Mucosa of stomach (tissue), 1 donor: ENCODE measurements around the gene CEP112.

Experiments used
- H3K27me3 ChIP-seq: one replicate; pipeline ENCODE4 v1.7.0; 2013; ENCODE audit warnings: mild to moderate bottlenecking, low read length; ENCODE audit not compliant: control insufficient read depth, insufficient read depth
- H3K36me3 ChIP-seq: one replicate; pipeline ENCODE4 v1.7.0; 2013; ENCODE audit warnings: low read length; ENCODE audit not compliant: control insufficient read depth, insufficient read depth
- H3K4me1 ChIP-seq: one replicate; pipeline ENCODE4 v1.7.0; 2013; ENCODE audit warnings: mild to moderate bottlenecking, low read length; ENCODE audit not compliant: control insufficient read depth, insufficient read depth
- H3K4me3 ChIP-seq: one replicate; pipeline ENCODE4 v1.7.0; 2013; ENCODE audit warnings: low read length
- H3K9ac ChIP-seq: one replicate; pipeline ENCODE4 v1.7.0; 2013; ENCODE audit warnings: mild to moderate bottlenecking, low read length, moderate library complexity
- H3K9me3 ChIP-seq: one replicate; pipeline ENCODE4 v1.7.0; 2013; ENCODE audit warnings: mild to moderate bottlenecking, low read length, moderate library complexity; ENCODE audit not compliant: control insufficient read depth
- donor health status: Pancreatic carcinoma.

The CEP112 gene

GRCh38 chr17:65712383-65713267 lies 479.3 kb downstream of the CEP112 start:
- H3K36me3 ChIP-seq, result no peaks in the 10 kb centered on the region
- no peak overlapping the region for H3K4me3 ChIP-seq
- H3K4me1 ChIP-seq, result no peaks in the 10 kb centered on the region
- H3K9me3 ChIP-seq, result no peaks in the 10 kb centered on the region
- H3K9ac ChIP-seq, result no peak overlapping the region
- H3K27me3 ChIP-seq, result no peaks in the 10 kb centered on the region

- no peak overlapping the region for H3K4me3 ChIP-seq
- H3K9ac ChIP-seq, result no peak overlapping the region
These were observed 480.2 kb downstream of the CEP112 start for GRCh38 chr17:65711671-65712276.

GRCh38 chr17:65707780-65708179 lies 484.2 kb downstream of the CEP112 start:
- Histone ChIP-seq H3K4me1 (no peaks in the 10 kb centered on the region), H3K4me3 (no peak overlapping the region), H3K27me3 (no peaks in the 10 kb centered on the region), H3K9ac (no peak overlapping the region), H3K9me3 (no peaks in the 10 kb centered on the region), H3K36me3 (no peaks in the 10 kb centered on the region)

More at GRCh38 chr17:65711671-65712276, 480.2 kb downstream of the CEP112 start:
- Histone ChIP-seq H3K4me1 (no peaks in the 10 kb centered on the region), H3K27me3 (no peaks in the 10 kb centered on the region), H3K36me3 (no peaks in the 10 kb centered on the region), H3K9me3 (no peaks in the 10 kb centered on the region)

- no peaks in the 10 kb centered on the region for H3K36me3 ChIP-seq
- no peaks in the 10 kb centered on the region for H3K27me3 ChIP-seq
- no peaks in the 10 kb centered on the region for H3K4me1 ChIP-seq
- no peak overlapping the region for H3K9ac ChIP-seq
- no peak overlapping the region for H3K4me3 ChIP-seq
- no peaks in the 10 kb centered on the region for H3K9me3 ChIP-seq
These were observed 487.2 kb downstream of the CEP112 start for GRCh38 chr17:65704731-65705130.

- Histone ChIP-seq H3K36me3 (no peaks in the 10 kb centered on the region), H3K27me3 (no peaks in the 10 kb centered on the region), H3K9ac (no peak overlapping the region)
These were observed 488.0 kb downstream of the CEP112 start for GRCh38 chr17:65703891-65704290.

GRCh38 chr17:65699459-65699858 lies 492.5 kb downstream of the CEP112 start:
- Histone ChIP-seq H3K4me1 (no peaks in the 10 kb centered on the region), H3K4me3 (no peak overlapping the region), H3K27me3 (no peaks in the 10 kb centered on the region), H3K9ac (no peak overlapping the region), H3K36me3 (no peaks in the 10 kb centered on the region), H3K9me3 (no peaks in the 10 kb centered on the region)

More at GRCh38 chr17:65703891-65704290, 488.0 kb downstream of the CEP112 start:
- Histone ChIP-seq H3K4me1 (no peaks in the 10 kb centered on the region), H3K4me3 (no peak overlapping the region), H3K9me3 (no peaks in the 10 kb centered on the region)

- no peak overlapping the region for H3K4me3 ChIP-seq
These were observed 493.4 kb downstream of the CEP112 start for GRCh38 chr17:65698381-65699061.

GRCh38 chr17:65697661-65698060 lies 494.3 kb downstream of the CEP112 start:
- H3K4me3 ChIP-seq, result no peak overlapping the region
- H3K27me3 ChIP-seq, result no peaks in the 10 kb centered on the region
- H3K9ac ChIP-seq, result no peak overlapping the region
- H3K9me3 ChIP-seq, result no peaks in the 10 kb centered on the region
- H3K4me1 ChIP-seq, result no peaks in the 10 kb centered on the region
- no peaks in the 10 kb centered on the region for H3K36me3 ChIP-seq

More at GRCh38 chr17:65698381-65699061, 493.4 kb downstream of the CEP112 start:
- no peaks in the 10 kb centered on the region for H3K4me1 ChIP-seq
- no peaks in the 10 kb centered on the region for H3K9me3 ChIP-seq
- no peaks in the 10 kb centered on the region for H3K36me3 ChIP-seq
- H3K9ac ChIP-seq, result peak overlapping the region; percentile 32
- H3K27me3 ChIP-seq, result no peaks in the 10 kb centered on the region

GRCh38 chr17:65696739-65697394 lies 495.1 kb downstream of the CEP112 start:
- no peaks in the 10 kb centered on the region for H3K27me3 ChIP-seq
- H3K4me3 ChIP-seq, result no peak overlapping the region
- H3K9me3 ChIP-seq, result no peaks in the 10 kb centered on the region
- no peaks in the 10 kb centered on the region for H3K4me1 ChIP-seq
- no peaks in the 10 kb centered on the region for H3K36me3 ChIP-seq
- H3K9ac ChIP-seq, result no peak overlapping the region

GRCh38 chr17:65694601-65695000 lies 497.3 kb downstream of the CEP112 start:
- Histone ChIP-seq H3K4me3 (no peak overlapping the region), H3K36me3 (no peaks in the 10 kb centered on the region)

GRCh38 chr17:65690626-65691310 lies 501.2 kb downstream of the CEP112 start:
- H3K4me1 ChIP-seq, result peaks cover 6% of the 10 kb centered on the region
- H3K9me3 ChIP-seq, result no peaks in the 10 kb centered on the region
- no peaks in the 10 kb centered on the region for H3K36me3 ChIP-seq
- no peaks in the 10 kb centered on the region for H3K27me3 ChIP-seq
- H3K9ac ChIP-seq, result no peak overlapping the region
- no peak overlapping the region for H3K4me3 ChIP-seq

More at GRCh38 chr17:65694601-65695000, 497.3 kb downstream of the CEP112 start:
- Histone ChIP-seq H3K27me3 (no peaks in the 10 kb centered on the region), H3K9ac (no peak overlapping the region), H3K4me1 (no peaks in the 10 kb centered on the region), H3K9me3 (no peaks in the 10 kb centered on the region)
